HEK293 (cell line): ENCODE data around the gene DDT.

ENCODE experiments used
- CTCF ChIA-PET: fragments of 350-600 bp; formaldehyde crosslinking; extraction: SDS; loops from one replicate; lab custom pipeline; 2021; ENCODE audit warnings: antibody characterized with exemption; lab: Yijun Ruan, JAX
- POLR2A ChIA-PET: fragments of 300-600 bp; formaldehyde crosslinking; extraction: SDS; loops from one replicate; lab custom pipeline; 2020; ENCODE audit warnings: antibody characterized with exemption, inconsistent platforms; lab: Yijun Ruan, JAX
- H3K27ac ChIP-seq: fragments of 200-500 bp; sonication (Bioruptor generic); 2 replicates; pipeline ENCODE4 v1.5.1; 2014; ENCODE audit warnings: low read depth, low read length, control low read depth, inconsistent platforms; ENCODE audit errors: extremely low read depth
- H3K36me3 ChIP-seq, 2 experiments: fragments of 200-500 bp in 1 of 2; sonication (Bioruptor generic) in 1 of 2; 1 replicate in 1 of 2; 2 replicates in 1 of 2; pipeline ENCODE4 v1.5.1; 2014 to 2017; ENCODE audit warnings: inconsistent platforms in 2 of 2, low read length in 2 of 2; ENCODE audit not compliant: control insufficient read depth in 2 of 2, insufficient read depth in 1 of 2
- H3K4me1 ChIP-seq: fragments of 200-500 bp; sonication (Bioruptor generic); 2 replicates; pipeline ENCODE4 v1.5.1; 2014; ENCODE audit warnings: mild to moderate bottlenecking, low read length, inconsistent platforms; ENCODE audit not compliant: control insufficient read depth, insufficient read depth
- H3K4me3 ChIP-seq: 2 replicates; pipeline ENCODE4 v1.5.1; 2011; ENCODE audit warnings: low read depth, mild to moderate bottlenecking, control low read depth, low read length, moderate library complexity
- H3K9me3 ChIP-seq: fragments of 200-500 bp; sonication (Bioruptor generic); 2 replicates; pipeline ENCODE4 v1.5.1; 2014; ENCODE audit warnings: low read depth, low read length, inconsistent platforms; ENCODE audit not compliant: control insufficient read depth, insufficient read depth
- GLI2 ChIP-seq: fragments of 450-650 bp; formaldehyde crosslinking; IDR thresholded peaks from 2 replicates; pipeline ENCODE4; 2017; ENCODE audit warnings: missing biosample characterization, missing genetic modification characterization, low read depth, borderline replicate concordance
- GLI4 ChIP-seq: fragments of 450-650 bp; formaldehyde crosslinking; IDR thresholded peaks from 2 replicates; pipeline ENCODE4 v1.5.1; 2016; ENCODE audit warnings: missing biosample characterization, missing genetic modification characterization
- HOXA7 ChIP-seq: sonication (generic); formaldehyde crosslinking; IDR thresholded peaks from 2 replicates; pipeline ENCODE4 v1.8.1; 2022; ENCODE audit warnings: missing genetic modification reagents, borderline replicate concordance
- KLF8 ChIP-seq: fragments of 450-650 bp; formaldehyde crosslinking; IDR thresholded peaks from 2 replicates; pipeline ENCODE4 v1.5.1; 2016; ENCODE audit warnings: missing biosample characterization, missing genetic modification characterization
- MEIS1 ChIP-seq: sonication (generic); formaldehyde crosslinking; IDR thresholded peaks from 2 replicates; pipeline ENCODE4 v1.8.1; 2022; ENCODE audit warnings: missing genetic modification reagents, mild to moderate bottlenecking, borderline replicate concordance
- MZF1 ChIP-seq: fragments of 450-650 bp; formaldehyde crosslinking; IDR thresholded peaks from 2 replicates; pipeline ENCODE4 v1.5.1; 2017; ENCODE audit warnings: missing biosample characterization, missing genetic modification characterization, borderline replicate concordance
- REPIN1 ChIP-seq: fragments of 450-650 bp; formaldehyde crosslinking; IDR thresholded peaks from 2 replicates; pipeline ENCODE4 v1.5.1; 2017; ENCODE audit warnings: missing biosample characterization, missing genetic modification characterization, low read depth
- SCRT2 ChIP-seq: fragments of 450-650 bp; formaldehyde crosslinking; IDR thresholded peaks from 2 replicates; pipeline ENCODE4 v1.5.1; 2016; ENCODE audit warnings: missing biosample characterization, missing genetic modification characterization
- ZBTB21 ChIP-seq: fragments of 450-650 bp; formaldehyde crosslinking; IDR thresholded peaks from 2 replicates; pipeline ENCODE4 v1.5.1; 2017; ENCODE audit warnings: missing biosample characterization, missing genetic modification characterization
- ZFP69B ChIP-seq: fragments of 450-650 bp; formaldehyde crosslinking; IDR thresholded peaks from 2 replicates; pipeline ENCODE4 v1.5.1; 2016; ENCODE audit warnings: missing biosample characterization, missing genetic modification characterization
- ZNF169 ChIP-seq: fragments of 450-650 bp; formaldehyde crosslinking; IDR thresholded peaks from 2 replicates; pipeline ENCODE4 v1.5.1; 2016; ENCODE audit warnings: missing biosample characterization, missing genetic modification characterization
- ZNF184 ChIP-seq: fragments of 450-650 bp; IDR thresholded peaks from 2 replicates; pipeline ENCODE4 v1.5.1; 2018; ENCODE audit warnings: missing biosample characterization, mild to moderate bottlenecking, missing genetic modification characterization
- ZNF24 ChIP-seq: fragments of 450-650 bp; formaldehyde crosslinking; IDR thresholded peaks from 2 replicates; pipeline ENCODE4 v1.5.1; 2016; ENCODE audit warnings: missing biosample characterization, missing genetic modification characterization
- ZNF292 ChIP-seq: fragments of 450-650 bp; formaldehyde crosslinking; IDR thresholded peaks from 2 replicates; pipeline ENCODE4 v1.5.1; 2016; ENCODE audit warnings: low read depth, missing biosample characterization, missing genetic modification characterization, borderline replicate concordance
- ZNF302 ChIP-seq: fragments of 450-650 bp; formaldehyde crosslinking; IDR thresholded peaks from 2 replicates; pipeline ENCODE4 v1.5.1; 2016; ENCODE audit warnings: missing biosample characterization, missing genetic modification characterization, low read depth
- ZNF544 ChIP-seq: fragments of 450-650 bp; formaldehyde crosslinking; IDR thresholded peaks from 2 replicates; pipeline ENCODE4 v1.5.0; 2017; ENCODE audit warnings: missing biosample characterization, missing genetic modification characterization
- ZNF549 ChIP-seq: fragments of 450-650 bp; IDR thresholded peaks from 2 replicates; pipeline ENCODE4 v1.5.1; 2018; ENCODE audit warnings: missing biosample characterization, missing genetic modification characterization, mild to moderate bottlenecking, inconsistent platforms, moderate library complexity
- ZNF585B ChIP-seq: fragments of 450-650 bp; formaldehyde crosslinking; IDR thresholded peaks from 2 replicates; pipeline ENCODE4 v1.5.1; 2016; ENCODE audit warnings: missing biosample characterization, missing genetic modification characterization
- ZNF654 ChIP-seq: fragments of 450-650 bp; formaldehyde crosslinking; IDR thresholded peaks from 2 replicates; pipeline ENCODE4 v1.5.1; 2016; ENCODE audit warnings: low read depth, missing biosample characterization, missing genetic modification characterization
- ZNF660 ChIP-seq: fragments of 450-650 bp; IDR thresholded peaks from 2 replicates; pipeline ENCODE4 v1.5.1; 2018; ENCODE audit warnings: missing biosample characterization, mild to moderate bottlenecking, missing genetic modification characterization
- ZNF707 ChIP-seq: fragments of 450-650 bp; formaldehyde crosslinking; IDR thresholded peaks from 2 replicates; pipeline ENCODE4 v1.5.1; 2016; ENCODE audit warnings: missing biosample characterization, missing genetic modification characterization
- ZNF747 ChIP-seq: fragments of 450-650 bp; formaldehyde crosslinking; IDR thresholded peaks from 2 replicates; pipeline ENCODE4 v1.5.1; 2016; ENCODE audit warnings: missing biosample characterization, missing genetic modification characterization
- ZNF837 ChIP-seq: fragments of 450-650 bp; formaldehyde crosslinking; IDR thresholded peaks from 2 replicates; pipeline ENCODE4 v1.5.1; 2016; ENCODE audit warnings: missing biosample characterization, missing genetic modification characterization
- ZNF843 ChIP-seq: fragments of 450-650 bp; formaldehyde crosslinking; IDR thresholded peaks from 2 replicates; pipeline ENCODE4 v1.5.1; 2016; ENCODE audit warnings: missing biosample characterization, missing genetic modification characterization
- ZSCAN23 ChIP-seq: fragments of 450-650 bp; formaldehyde crosslinking; IDR thresholded peaks from 2 replicates; pipeline ENCODE4 v1.5.1; 2016; ENCODE audit warnings: missing biosample characterization, missing genetic modification characterization
- TF ChIP-seq, protein P1 (sequence below): fragments of 450-650 bp; formaldehyde crosslinking; IDR thresholded peaks from 2 replicates; pipeline ENCODE4 v1.5.1; 2016; ENCODE audit warnings: missing biosample characterization, missing genetic modification characterization, borderline replicate concordance
- TF ChIP-seq, protein P2 (sequence below): fragments of 450-650 bp; formaldehyde crosslinking; IDR thresholded peaks from 2 replicates; pipeline ENCODE4 v1.5.1; 2016; ENCODE audit warnings: missing biosample characterization, missing genetic modification characterization
- TF ChIP-seq, protein P3 (sequence below): fragments of 450-650 bp; IDR thresholded peaks from 2 replicates; pipeline ENCODE4 v1.5.1; 2018; ENCODE audit warnings: missing biosample characterization, mild to moderate bottlenecking, missing genetic modification characterization

DDT gene

DNA sequence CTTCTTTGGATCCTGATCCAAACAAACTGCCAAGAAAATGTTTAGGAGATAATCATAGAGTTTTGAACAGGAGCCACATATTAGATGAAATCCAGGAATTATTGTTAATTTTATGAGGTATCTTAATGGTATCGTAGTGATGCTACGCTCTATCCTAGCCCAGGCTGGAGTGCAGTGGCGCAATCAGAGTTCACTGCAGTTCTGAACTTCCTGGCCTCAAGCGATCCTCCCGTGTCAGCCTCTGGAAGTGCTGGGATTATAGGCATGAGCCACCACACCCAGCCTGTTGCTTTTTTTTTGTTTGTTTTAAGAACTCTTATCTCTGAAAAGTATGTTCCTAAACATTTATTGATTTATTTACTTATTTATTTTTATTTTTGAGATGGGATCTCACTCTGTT lies 28.6 kb upstream of the DDT start:
- ChIA-PET CTCF (no interaction called here), POLR2A (no interaction called here)
- Histone ChIP-seq H3K4me1 (no peaks in the 10 kb centered on the region), H3K9me3 (no peaks in the 10 kb centered on the region), H3K4me3 (no peak overlapping the region), H3K36me3 (no peaks in the 10 kb centered on the region), H3K27ac (no peak overlapping the region)
- TF ChIP-seq ZNF585B (tag by site-specific recombination) (no peak), ZNF843 (no peak), ZNF292 (tag by site-specific recombination) (no peak), ZBTB21 (tag by site-specific recombination) (no peak), ZSCAN23 (no peak), SCRT2 (peak; percentile 34; the same call in 1 of the 2 replicates), MEIS1 (no peak)
- TF ChIP-seq, protein P1, sequence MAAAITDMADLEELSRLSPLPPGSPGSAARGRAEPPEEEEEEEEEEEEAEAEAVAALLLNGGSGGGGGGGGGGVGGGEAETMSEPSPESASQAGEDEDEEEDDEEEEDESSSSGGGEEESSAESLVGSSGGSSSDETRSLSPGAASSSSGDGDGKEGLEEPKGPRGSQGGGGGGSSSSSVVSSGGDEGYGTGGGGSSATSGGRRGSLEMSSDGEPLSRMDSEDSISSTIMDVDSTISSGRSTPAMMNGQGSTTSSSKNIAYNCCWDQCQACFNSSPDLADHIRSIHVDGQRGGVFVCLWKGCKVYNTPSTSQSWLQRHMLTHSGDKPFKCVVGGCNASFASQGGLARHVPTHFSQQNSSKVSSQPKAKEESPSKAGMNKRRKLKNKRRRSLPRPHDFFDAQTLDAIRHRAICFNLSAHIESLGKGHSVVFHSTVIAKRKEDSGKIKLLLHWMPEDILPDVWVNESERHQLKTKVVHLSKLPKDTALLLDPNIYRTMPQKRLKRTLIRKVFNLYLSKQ (tag by site-specific recombination): no peak

DNA sequence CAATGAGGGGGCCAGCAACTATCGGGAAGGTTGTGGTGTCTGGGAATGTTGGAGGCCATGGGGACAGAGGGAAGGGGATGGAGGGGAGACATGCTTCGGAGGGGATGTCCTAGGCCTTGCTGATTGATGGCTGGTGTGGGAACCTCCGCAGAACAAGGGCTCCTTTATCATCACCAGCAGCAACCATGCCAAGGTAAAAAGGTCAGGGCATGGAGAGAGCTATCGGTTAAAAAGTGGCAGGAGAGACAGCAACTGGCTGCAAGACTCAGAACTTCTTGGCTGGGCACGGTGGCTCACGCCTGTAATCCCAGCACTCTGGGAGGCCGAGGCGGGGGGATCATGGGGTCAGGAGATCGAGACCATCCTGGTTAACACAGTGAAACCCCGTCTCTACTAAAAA lies 28.0 kb upstream of the DDT start:
- no peak overlapping the region for H3K27ac ChIP-seq
- no peak overlapping the region for H3K4me3 ChIP-seq
- H3K4me1 ChIP-seq: no peaks in the 10 kb centered on the region
- no peaks in the 10 kb centered on the region for H3K9me3 ChIP-seq
- ChIA-PET POLR2A (no interaction called here), CTCF (no interaction called here)
- TF ChIP-seq REPIN1 (tag by site-specific recombination) (no peak), ZNF549 (no peak), KLF8 (tag by site-specific recombination) (no peak), ZNF544 (tag by site-specific recombination) (no peak), ZFP69B (tag by site-specific recombination) (no peak), ZNF302 (no peak), GLI2 (tag by site-specific recombination) (no peak), ZNF747 (tag by site-specific recombination) (no peak), ZNF24 (tag by site-specific recombination) (no peak), MZF1 (no peak), ZNF707 (tag by site-specific recombination) (no peak), GLI4 (tag by site-specific recombination) (no peak), ZNF837 (no peak), ZNF169 (tag by site-specific recombination) (no peak), ZNF184 (tag by site-specific recombination) (no peak), ZNF654 (tag by site-specific recombination) (no peak), HOXA7 (no peak), ZNF660 (tag by site-specific recombination) (no peak)
- TF ChIP-seq, protein P2, sequence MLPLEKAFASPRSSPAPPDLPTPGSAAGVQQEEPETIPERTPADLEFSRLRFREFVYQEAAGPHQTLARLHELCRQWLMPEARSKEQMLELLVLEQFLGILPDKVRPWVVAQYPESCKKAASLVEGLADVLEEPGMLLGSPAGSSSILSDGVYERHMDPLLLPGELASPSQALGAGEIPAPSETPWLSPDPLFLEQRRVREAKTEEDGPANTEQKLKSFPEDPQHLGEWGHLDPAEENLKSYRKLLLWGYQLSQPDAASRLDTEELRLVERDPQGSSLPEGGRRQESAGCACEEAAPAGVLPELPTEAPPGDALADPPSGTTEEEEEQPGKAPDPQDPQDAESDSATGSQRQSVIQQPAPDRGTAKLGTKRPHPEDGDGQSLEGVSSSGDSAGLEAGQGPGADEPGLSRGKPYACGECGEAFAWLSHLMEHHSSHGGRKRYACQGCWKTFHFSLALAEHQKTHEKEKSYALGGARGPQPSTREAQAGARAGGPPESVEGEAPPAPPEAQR (tag by site-specific recombination): no peak
- TF ChIP-seq, protein P3, sequence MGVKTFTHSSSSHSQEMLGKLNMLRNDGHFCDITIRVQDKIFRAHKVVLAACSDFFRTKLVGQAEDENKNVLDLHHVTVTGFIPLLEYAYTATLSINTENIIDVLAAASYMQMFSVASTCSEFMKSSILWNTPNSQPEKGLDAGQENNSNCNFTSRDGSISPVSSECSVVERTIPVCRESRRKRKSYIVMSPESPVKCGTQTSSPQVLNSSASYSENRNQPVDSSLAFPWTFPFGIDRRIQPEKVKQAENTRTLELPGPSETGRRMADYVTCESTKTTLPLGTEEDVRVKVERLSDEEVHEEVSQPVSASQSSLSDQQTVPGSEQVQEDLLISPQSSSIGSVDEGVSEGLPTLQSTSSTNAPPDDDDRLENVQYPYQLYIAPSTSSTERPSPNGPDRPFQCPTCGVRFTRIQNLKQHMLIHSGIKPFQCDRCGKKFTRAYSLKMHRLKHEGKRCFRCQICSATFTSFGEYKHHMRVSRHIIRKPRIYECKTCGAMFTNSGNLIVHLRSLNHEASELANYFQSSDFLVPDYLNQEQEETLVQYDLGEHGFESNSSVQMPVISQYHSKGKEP: no peak
- H3K36me3 ChIP-seq: no peaks in the 10 kb centered on the region
